Right lobe of liver (tissue), 4 donors: Measurements from ENCODE around the gene ADIPOR2.

Experiments
- CTCF ChIP-seq, 4 donors: fragments of 200-600 bp in 3 of 4; fragments of 450-650 bp in 1 of 4; IDR thresholded peaks; one replicate each; pipeline versions ENCODE4 v1.5.1 to v1.8.0; 2016 to 2022; ENCODE audit warnings: antibody characterized with exemption in 4 of 4, mild to moderate bottlenecking in 2 of 4
- POLR2A ChIP-seq: fragments of 450-650 bp; IDR thresholded peaks from one replicate; pipeline ENCODE4 v1.6.1; 2017; ENCODE audit warnings: antibody characterized with exemption, mild to moderate bottlenecking
- donor health status: DM: no; HTN: no; CAD: no.
- donor health status: DM: no; HTN: no; CAD: no.
- donor health status: DM: no; HTN: yes; CAD: no.

DNA sequence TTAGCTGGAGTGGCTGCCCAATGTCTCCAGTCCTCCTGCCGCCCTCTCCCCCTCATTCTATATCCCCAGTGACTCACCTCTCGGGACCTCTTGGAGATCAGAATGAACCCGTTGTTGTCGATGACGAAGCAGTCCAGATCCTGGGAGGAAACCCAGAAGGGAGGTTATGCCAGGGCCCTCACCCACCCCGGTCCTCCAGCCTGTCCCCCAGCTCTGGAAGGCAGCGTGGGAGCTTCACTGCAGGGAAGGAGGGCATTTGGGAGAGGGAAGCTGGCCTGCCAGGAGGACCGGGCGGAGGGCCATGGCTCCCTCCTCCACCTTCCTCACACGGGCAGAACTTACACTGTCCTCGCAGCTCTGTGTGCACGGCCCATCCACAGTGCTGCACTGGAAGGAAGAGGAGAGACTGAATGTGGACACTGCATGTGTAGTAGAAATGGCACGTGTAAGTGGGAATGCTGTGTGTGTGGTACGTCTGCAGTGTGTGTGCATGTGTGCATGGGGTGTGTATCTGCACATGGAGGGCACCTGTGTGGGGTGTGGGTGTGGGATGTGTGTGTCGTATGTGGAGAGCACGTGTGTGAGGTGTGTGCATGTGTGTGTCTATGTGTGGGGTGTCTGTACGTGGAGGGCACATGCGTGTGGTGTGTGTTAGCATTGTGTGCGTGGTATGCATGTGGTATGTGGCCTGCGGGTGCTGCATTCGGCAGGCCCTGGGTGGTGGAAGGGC, 119.5 kb downstream of the ADIPOR2 start:
- TF ChIP-seq POLR2A (no peak), CTCF (IDR thresholded peaks at IDR 0.05) (no peak)
